Measurements from ENCODE around the gene EDN3.

- no peak for TF ChIP-seq CTCF (conservative IDR thresholded peaks at IDR 0.05; ENCODE audit: low read depth in 2 of 2)
- TF ChIP-seq EZH2phosphoT487 (IDR thresholded peaks at IDR 0.05; ENCODE audit: unreplicated experiment) = no peak
- no peak for TF ChIP-seq EZH2 (IDR thresholded peaks at IDR 0.05; ENCODE audit: low read depth, unreplicated experiment)
- TF ChIP-seq POLR2AphosphoS5 (IDR thresholded peaks at IDR 0.05; ENCODE audit: low read depth) = no peak
Measured at GRCh38 chr20:59320426-59320825, 20.0 kb downstream of the EDN3 start.

Measured in GM23338 (cell line).